ENCODE data around the gene SIGLECL1.

DNA sequence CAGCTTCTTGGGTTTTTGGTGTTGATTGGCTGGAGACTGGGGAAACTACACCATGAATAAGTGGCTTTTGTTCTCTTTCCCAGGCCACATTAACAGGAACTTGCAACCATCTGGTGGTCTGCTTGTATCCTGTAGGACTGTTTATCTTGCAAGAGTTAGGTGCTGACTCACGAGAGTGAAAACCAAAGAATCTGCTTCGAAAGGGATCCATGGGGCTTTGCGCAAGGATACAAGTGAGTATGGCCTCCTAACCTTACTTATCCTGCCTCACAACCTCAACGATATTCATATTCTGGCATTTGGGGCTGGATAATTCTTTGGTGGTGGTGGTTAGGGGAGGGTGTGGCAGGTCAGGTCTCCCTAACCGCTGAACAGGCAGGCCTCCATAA lies 4.7 kb upstream of the SIGLECL1 start:
- TF ChIP-seq, protein P1, sequence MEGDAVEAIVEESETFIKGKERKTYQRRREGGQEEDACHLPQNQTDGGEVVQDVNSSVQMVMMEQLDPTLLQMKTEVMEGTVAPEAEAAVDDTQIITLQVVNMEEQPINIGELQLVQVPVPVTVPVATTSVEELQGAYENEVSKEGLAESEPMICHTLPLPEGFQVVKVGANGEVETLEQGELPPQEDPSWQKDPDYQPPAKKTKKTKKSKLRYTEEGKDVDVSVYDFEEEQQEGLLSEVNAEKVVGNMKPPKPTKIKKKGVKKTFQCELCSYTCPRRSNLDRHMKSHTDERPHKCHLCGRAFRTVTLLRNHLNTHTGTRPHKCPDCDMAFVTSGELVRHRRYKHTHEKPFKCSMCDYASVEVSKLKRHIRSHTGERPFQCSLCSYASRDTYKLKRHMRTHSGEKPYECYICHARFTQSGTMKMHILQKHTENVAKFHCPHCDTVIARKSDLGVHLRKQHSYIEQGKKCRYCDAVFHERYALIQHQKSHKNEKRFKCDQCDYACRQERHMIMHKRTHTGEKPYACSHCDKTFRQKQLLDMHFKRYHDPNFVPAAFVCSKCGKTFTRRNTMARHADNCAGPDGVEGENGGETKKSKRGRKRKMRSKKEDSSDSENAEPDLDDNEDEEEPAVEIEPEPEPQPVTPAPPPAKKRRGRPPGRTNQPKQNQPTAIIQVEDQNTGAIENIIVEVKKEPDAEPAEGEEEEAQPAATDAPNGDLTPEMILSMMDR (IDR thresholded peaks at IDR 0.05), result no peak
- no peak for TF ChIP-seq POLR2AphosphoS5 (IDR thresholded peaks at IDR 0.05)
